ENCODE data around the gene HDAC3.

GRCh38 chr5:141633871-141634561, 2.6 kb downstream of the HDAC3 start:
- TF ChIP-seq CTCF (conservative IDR thresholded peaks at IDR 0.05; ENCODE audit: low read depth, low read length) (no peak), EZH2phosphoT487 (IDR thresholded peaks at IDR 0.05; ENCODE audit: borderline replicate concordance, low read length) (no peak), EZH2 (IDR thresholded peaks at IDR 0.05; ENCODE audit: low read length, unreplicated experiment) (no peak)

Measured in PC-3 (cell line).